ENCODE results near the gene CPSF4.
A peak's percentile ranks its signal among the peaks of the same experiment; 100 is the strongest.
"Not testable (repeated sequence)": the region's sequence is repeated elsewhere in the genome, so short reads cannot be mapped to it uniquely, and the experiment has no call there.

CPSF4 gene

GRCh38 chr7:99410635-99411034 lies 28.1 kb upstream of the CPSF4 start:
- Mint-ChIP-seq H3K4me1 (peaks cover 35% of the 10 kb centered on the region), H3K9me3 (peaks cover 19% of the 10 kb centered on the region), H3K36me3 (ENCODE audit: low read depth) (peaks cover 48% of the 10 kb centered on the region), H3K27ac (no peak overlapping the region), H3K4me3 (peak overlapping the region; percentile 96), H3K27me3 (ENCODE audit: low read depth, poor library complexity) (peaks cover 3% of the 10 kb centered on the region)
- TF ChIP-seq CTCF (IDR thresholded peaks at IDR 0.05) = no peak
- DNase-seq = no peak

- H3K4me1 Mint-ChIP-seq; H3K27me3 Mint-ChIP-seq (ENCODE audit: low read depth, poor library complexity); H3K4me3 Mint-ChIP-seq: not testable (repeated sequence)
- peak; percentile 45 for DNase-seq
- peak; percentile 58 for TF ChIP-seq CTCF (IDR thresholded peaks at IDR 0.05)
- peak overlapping the region; percentile 94 for H3K27ac Mint-ChIP-seq
- peaks cover 19% of the 10 kb centered on the region for H3K9me3 Mint-ChIP-seq
- peaks cover 71% of the 10 kb centered on the region for H3K36me3 Mint-ChIP-seq (ENCODE audit: low read depth)
Observed at GRCh38 chr7:99415513-99416127, 23.1 kb upstream of the CPSF4 start.

- H3K36me3 Mint-ChIP-seq (ENCODE audit: low read depth) = peaks cover 61% of the 10 kb centered on the region
Observed at GRCh38 chr7:99418260-99418659, 20.5 kb upstream of the CPSF4 start.

GRCh38 chr7:99419323-99420021 lies 19.3 kb upstream of the CPSF4 start:
- H3K4me3 Mint-ChIP-seq = no peak overlapping the region
- H3K4me1 Mint-ChIP-seq = no peaks in the 10 kb centered on the region
- peaks cover 52% of the 10 kb centered on the region for H3K36me3 Mint-ChIP-seq (ENCODE audit: low read depth)
- H3K27ac Mint-ChIP-seq = no peak overlapping the region
- no peak for TF ChIP-seq CTCF (IDR thresholded peaks at IDR 0.05)
- peaks cover 3% of the 10 kb centered on the region for H3K27me3 Mint-ChIP-seq (ENCODE audit: low read depth, poor library complexity)
- peaks cover 12% of the 10 kb centered on the region for H3K9me3 Mint-ChIP-seq
- no peak for DNase-seq

More at GRCh38 chr7:99418260-99418659, 20.5 kb upstream of the CPSF4 start:
- no peak for TF ChIP-seq CTCF (IDR thresholded peaks at IDR 0.05)
- DNase-seq = no peak
- H3K9me3 Mint-ChIP-seq = peaks cover 14% of the 10 kb centered on the region
- H3K27ac Mint-ChIP-seq = peak overlapping the region; percentile 25
- H3K4me3 Mint-ChIP-seq = no peak overlapping the region
- no peaks in the 10 kb centered on the region for H3K4me1 Mint-ChIP-seq
- peaks cover 3% of the 10 kb centered on the region for H3K27me3 Mint-ChIP-seq (ENCODE audit: low read depth, poor library complexity)

GRCh38 chr7:99420213-99420612 lies 18.5 kb upstream of the CPSF4 start:
- no peak overlapping the region for H3K27ac Mint-ChIP-seq
- no peak overlapping the region for H3K4me3 Mint-ChIP-seq
- DNase-seq = no peak
- no peaks in the 10 kb centered on the region for H3K27me3 Mint-ChIP-seq (ENCODE audit: low read depth, poor library complexity)
- no peak for TF ChIP-seq CTCF (IDR thresholded peaks at IDR 0.05)
- H3K9me3 Mint-ChIP-seq = peaks cover 5% of the 10 kb centered on the region
- no peaks in the 10 kb centered on the region for H3K4me1 Mint-ChIP-seq
- peaks cover 44% of the 10 kb centered on the region for H3K36me3 Mint-ChIP-seq (ENCODE audit: low read depth)

GRCh38 chr7:99420986-99421385 lies 17.8 kb upstream of the CPSF4 start:
- Mint-ChIP-seq H3K4me3 (no peak overlapping the region), H3K9me3 (no peaks in the 10 kb centered on the region), H3K4me1 (no peaks in the 10 kb centered on the region), H3K27ac (no peak overlapping the region), H3K27me3 (ENCODE audit: low read depth, poor library complexity) (no peaks in the 10 kb centered on the region), H3K36me3 (ENCODE audit: low read depth) (peaks cover 44% of the 10 kb centered on the region)
- no peak for DNase-seq
- no peak for TF ChIP-seq CTCF (IDR thresholded peaks at IDR 0.05)
